Stomach (tissue), 4 donors: ENCODE measurements around the gene COMMD7.

Experiments used
- POLR2A ChIP-seq, 4 donors: fragments of 450-650 bp; IDR thresholded peaks; one replicate each; pipeline ENCODE4 v1.6.1; 2016; ENCODE audit warnings: antibody characterized with exemption in 4 of 4, control low read depth in 2 of 4, mild to moderate bottlenecking in 1 of 4, moderate library complexity in 1 of 4
- TF ChIP-seq, protein P1 (sequence below), 7 experiments: fragments of 450-650 bp in 4 of 7; fragments of 200-600 bp in 3 of 7; sonication (generic) in 3 of 7; IDR thresholded peaks; one replicate each; pipeline ENCODE4 v1.5.1; 2016 to 2019; ENCODE audit warnings: antibody characterized with exemption in 7 of 7, control low read depth in 2 of 7, mild to moderate bottlenecking in 1 of 7

DNA sequence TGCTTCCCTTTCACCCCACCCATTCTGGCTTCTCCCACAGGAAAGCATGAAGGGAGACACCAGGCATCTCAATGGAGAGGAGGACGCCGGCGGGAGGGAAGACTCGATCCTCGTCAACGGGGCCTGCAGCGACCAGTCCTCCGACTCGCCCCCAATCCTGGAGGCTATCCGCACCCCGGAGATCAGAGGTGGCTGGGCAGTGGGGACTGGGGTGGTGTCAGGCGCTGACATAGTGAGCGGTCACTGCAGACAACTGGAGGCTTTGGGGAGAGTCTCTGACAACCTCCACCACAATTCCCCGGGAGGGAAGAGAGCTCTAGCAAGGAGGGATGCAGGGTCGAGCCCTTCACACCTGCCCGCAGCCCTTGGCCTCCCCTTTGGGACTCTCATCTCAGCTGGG is 37.0 kb upstream of the COMMD7 start:
- TF ChIP-seq, protein P1, sequence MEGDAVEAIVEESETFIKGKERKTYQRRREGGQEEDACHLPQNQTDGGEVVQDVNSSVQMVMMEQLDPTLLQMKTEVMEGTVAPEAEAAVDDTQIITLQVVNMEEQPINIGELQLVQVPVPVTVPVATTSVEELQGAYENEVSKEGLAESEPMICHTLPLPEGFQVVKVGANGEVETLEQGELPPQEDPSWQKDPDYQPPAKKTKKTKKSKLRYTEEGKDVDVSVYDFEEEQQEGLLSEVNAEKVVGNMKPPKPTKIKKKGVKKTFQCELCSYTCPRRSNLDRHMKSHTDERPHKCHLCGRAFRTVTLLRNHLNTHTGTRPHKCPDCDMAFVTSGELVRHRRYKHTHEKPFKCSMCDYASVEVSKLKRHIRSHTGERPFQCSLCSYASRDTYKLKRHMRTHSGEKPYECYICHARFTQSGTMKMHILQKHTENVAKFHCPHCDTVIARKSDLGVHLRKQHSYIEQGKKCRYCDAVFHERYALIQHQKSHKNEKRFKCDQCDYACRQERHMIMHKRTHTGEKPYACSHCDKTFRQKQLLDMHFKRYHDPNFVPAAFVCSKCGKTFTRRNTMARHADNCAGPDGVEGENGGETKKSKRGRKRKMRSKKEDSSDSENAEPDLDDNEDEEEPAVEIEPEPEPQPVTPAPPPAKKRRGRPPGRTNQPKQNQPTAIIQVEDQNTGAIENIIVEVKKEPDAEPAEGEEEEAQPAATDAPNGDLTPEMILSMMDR (IDR thresholded peaks at IDR 0.05), result no peak
- no peak for TF ChIP-seq POLR2A (IDR thresholded peaks at IDR 0.05)
